Activated T-cell treated with anti-CD3 and anti-CD28 coated beads, Interleukin-2, amount 50 U/mL, for 72 hours (primary cell): ENCODE measurements around the gene TRANK1. TPM values are rescaled to one million over a fixed set of nuclear protein-coding genes. Genes with fewer than 3 reads are reported as not detected.

Experiments used
- ATAC-seq, 2 donors: fragments of 150-1000 bp; cut with Tn5 transposase; replicated peaks in 1 of 2; 2 replicates each; pipeline ENCODE4 v1.10.0; 2021; ENCODE audit warnings: moderate library complexity in 2 of 2, mild to moderate bottlenecking in 1 of 2
- DNase-seq, 2 donors: peaks; one replicate each; pipeline ENCODE4 v3.0.0; 2021 to 2022; ENCODE audit warnings: mixed read lengths in 1 of 2
- H3K27ac Mint-ChIP-seq: one replicate; pipeline ENCODE4 v1.8.0; 2022; ENCODE audit warnings: mild to moderate bottlenecking, moderate library complexity, mixed read lengths
- H3K27me3 Mint-ChIP-seq: one replicate; pipeline ENCODE4 v1.8.0; 2022; ENCODE audit warnings: low read depth, mixed read lengths
- H3K36me3 Mint-ChIP-seq, 2 donors: one replicate each; pipeline ENCODE4 v1.8.0; 2022; ENCODE audit warnings: mixed read lengths in 2 of 2, mild to moderate bottlenecking in 1 of 2; ENCODE audit not compliant: insufficient read depth in 2 of 2
- H3K4me1 Mint-ChIP-seq: one replicate; pipeline ENCODE4 v1.8.0; 2022; ENCODE audit warnings: low read depth, mixed read lengths
- H3K4me3 Mint-ChIP-seq, 2 donors: one replicate each; pipeline ENCODE4 v1.8.0; 2022; ENCODE audit warnings: mild to moderate bottlenecking in 2 of 2, mixed read lengths in 2 of 2, moderate library complexity in 2 of 2
- H3K9me3 Mint-ChIP-seq, 2 donors: one replicate each; pipeline ENCODE4 v1.8.0; 2022; ENCODE audit warnings: mixed read lengths in 2 of 2
- total RNA-seq, 2 donors: library from RNA; stranded (reverse); gene quantifications; one replicate each; pipeline ENCODE4 v1.2.3, GENCODE V29; 2022

TRANK1 gene
- 10 to 100 TPM; 19.1 to 25.8 TPM for total RNA-seq

DNA sequence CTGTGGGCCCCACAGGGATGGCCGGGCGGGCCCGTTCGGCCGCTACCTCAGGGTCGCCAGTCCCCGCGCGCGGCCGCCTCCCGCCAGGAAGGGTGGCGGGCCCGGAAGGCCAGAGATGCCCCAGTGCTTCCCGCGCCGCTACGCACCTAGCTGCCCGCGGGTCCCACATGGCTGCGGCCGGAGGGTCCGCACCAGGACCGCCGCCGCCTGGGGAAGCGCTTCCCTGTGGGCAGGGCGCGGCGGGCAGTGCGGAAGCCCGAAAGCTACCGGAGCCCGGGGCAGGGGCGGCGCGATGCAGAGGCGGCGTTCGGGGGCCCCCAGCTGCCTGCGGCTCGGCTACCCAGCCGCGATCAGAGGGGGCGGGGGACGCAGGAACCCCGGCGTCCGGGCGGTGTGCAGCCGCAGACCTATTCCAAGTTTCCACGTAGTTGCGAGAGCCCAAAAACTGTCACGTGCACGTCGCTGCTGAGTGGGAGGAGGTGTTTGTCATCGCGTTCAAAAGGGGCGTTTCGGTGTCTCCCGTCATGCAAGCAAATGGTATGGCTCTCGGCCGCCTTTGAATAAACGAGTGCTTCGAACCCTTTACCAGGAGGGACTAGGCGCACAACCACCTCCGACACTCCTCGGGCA, at the start of gene TRANK1:
TRANK1 (minus strand) TSS at position 414 of the 630 bp plus-strand sequence; CDS start at position 169, 245 bp downstream.
- Mint-ChIP-seq H3K4me3 (peak within 1 kb of the TSS; percentile 82 to 87), H3K9me3 (peaks cover 2 to 5% of the 10 kb centered on the region in 2 donors), H3K4me1 (peaks cover 8% of the 10 kb centered on the region), H3K27me3 (no peaks in the 10 kb centered on the region), H3K36me3 (peaks cover 8 to 18% of the 10 kb centered on the region in 2 donors), H3K27ac (peak within 1 kb of the TSS; percentile 12)
- ATAC-seq (peak; percentile 85 to 91), DNase-seq (peak; percentile 79 to 83)

DNA sequence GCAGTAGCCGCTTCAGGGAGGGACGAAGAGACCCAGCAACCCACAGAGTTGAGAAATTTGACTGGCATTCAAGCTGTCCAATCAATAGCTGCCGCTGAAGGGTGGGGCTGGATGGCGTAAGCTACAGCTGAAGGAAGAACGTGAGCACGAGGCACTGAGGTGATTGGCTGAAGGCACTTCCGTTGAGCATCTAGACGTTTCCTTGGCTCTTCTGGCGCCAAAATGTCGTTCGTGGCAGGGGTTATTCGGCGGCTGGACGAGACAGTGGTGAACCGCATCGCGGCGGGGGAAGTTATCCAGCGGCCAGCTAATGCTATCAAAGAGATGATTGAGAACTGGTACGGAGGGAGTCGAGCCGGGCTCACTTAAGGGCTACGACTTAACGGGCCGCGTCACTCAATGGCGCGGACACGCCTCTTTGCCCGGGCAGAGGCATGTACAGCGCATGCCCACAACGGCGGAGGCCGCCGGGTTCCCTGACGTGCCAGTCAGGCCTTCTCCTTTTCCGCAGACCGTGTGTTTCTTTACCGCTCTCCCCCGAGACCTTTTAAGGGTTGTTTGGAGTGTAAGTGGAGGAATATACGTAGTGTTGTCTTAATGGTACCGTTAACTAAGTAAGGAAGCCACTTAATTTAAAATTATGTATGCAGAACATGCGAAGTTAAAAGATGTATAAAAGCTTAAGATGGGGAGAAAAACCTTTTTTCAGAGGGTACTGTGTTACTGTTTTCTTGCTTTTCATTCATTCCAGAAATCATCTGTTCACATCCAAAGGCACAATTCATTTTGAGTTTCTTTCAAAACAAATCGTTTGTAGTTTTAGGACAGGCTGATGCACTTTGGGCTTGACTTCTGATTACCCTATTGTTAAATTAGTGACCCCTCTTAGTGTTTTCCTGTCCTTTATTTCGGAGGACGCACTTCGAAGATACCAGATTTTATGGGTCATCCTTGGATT, 48.8 kb upstream of the TRANK1 start, which contains the start of gene MLH1:
MLH1 (plus strand) TSS at position 193 of the 958 bp plus-strand sequence; CDS start at position 223, 30 bp downstream.
- Mint-ChIP-seq H3K4me1 (peaks cover 53% of the 10 kb centered on the region), H3K36me3 (peaks cover 17 to 26% of the 10 kb centered on the region in 2 donors), H3K27me3 (no peaks in the 10 kb centered on the region), H3K27ac (no peak within 1 kb of the TSS), H3K4me3 (no peak within 1 kb of the TSS), H3K9me3 (no peaks in the 10 kb centered on the region)
- DNase-seq, result peak; percentile 93 to 99
- ATAC-seq, result peak; percentile 89 to 91

DNA sequence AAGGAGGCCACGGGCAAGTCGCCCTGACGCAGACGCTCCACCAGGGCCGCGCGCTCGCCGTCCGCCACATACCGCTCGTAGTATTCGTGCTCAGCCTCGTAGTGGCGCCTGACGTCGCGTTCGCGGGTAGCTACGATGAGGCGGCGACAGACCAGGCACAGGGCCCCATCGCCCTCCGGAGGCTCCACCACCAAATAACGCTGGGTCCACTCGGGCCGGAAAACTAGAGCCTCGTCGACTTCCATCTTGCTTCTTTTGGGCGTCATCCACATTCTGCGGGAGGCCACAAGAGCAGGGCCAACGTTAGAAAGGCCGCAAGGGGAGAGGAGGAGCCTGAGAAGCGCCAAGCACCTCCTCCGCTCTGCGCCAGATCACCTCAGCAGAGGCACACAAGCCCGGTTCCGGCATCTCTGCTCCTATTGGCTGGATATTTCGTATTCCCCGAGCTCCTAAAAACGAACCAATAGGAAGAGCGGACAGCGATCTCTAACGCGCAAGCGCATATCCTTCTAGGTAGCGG, 48.0 kb upstream of the TRANK1 start, which contains the start of gene EPM2AIP1:
EPM2AIP1 (minus strand) TSS at position 326 of the 520 bp plus-strand sequence; CDS start at position 272, 54 bp downstream.
- Mint-ChIP-seq H3K9me3 (no peaks in the 10 kb centered on the region), H3K4me1 (peaks cover 60% of the 10 kb centered on the region), H3K27ac (no peak within 1 kb of the TSS), H3K4me3 (no peak within 1 kb of the TSS), H3K36me3 (peaks cover 19 to 27% of the 10 kb centered on the region in 2 donors), H3K27me3 (no peaks in the 10 kb centered on the region)
- ATAC-seq (peak; percentile 88 to 89), DNase-seq (peak in 1 of 2 donors; percentile 97)

DNA sequence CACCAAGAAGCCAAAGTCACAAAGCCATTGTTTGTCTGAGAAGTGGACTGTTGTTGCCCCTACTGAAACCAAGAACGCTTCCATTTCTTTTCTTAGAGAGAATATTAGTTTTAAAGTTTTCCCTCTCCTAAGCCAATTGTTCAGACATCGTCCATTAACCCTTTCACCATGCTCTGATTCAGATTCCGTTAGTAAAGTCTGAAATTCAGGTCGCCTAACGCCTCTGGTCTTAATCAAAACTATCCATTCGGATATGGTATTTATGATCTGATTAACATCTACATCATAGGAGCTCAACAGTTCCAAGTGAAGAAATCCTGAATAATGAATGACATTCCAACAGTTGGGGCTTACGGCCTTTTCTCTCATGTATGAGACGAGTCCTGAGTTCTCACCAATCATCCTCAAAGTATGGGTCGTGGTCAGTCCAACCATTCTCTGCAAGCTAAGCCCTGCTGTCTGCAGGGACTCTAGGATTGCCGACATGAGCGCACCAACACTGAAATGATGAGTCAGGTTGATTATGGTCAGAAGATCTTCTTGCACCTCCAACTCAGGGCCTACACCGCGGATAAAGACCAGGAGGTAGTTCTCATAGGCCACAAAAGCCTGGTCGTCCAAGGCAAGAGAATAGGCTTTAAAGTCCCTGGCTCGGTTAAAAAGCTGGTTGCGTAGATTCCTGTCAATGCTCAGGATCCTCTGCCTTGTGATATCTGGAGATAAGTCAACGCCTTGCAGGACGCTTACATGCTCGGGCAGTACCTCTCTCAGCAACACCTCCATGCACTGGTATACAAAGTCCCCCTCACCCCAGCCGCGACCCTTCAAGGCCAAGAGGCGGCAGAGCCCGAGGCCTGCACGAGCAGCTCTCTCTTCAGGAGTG, 47.3 kb upstream of the TRANK1 start:
- peak; percentile 29 to 40 for DNase-seq
- H3K36me3 Mint-ChIP-seq, result peaks cover 16 to 25% of the 10 kb centered on the region in 2 donors
- no peak overlapping the region for H3K4me3 Mint-ChIP-seq
- no peak overlapping the region for H3K27ac Mint-ChIP-seq
- H3K4me1 Mint-ChIP-seq, result peaks cover 58% of the 10 kb centered on the region
- no peak for ATAC-seq
- H3K27me3 Mint-ChIP-seq, result no peaks in the 10 kb centered on the region
- H3K9me3 Mint-ChIP-seq, result no peaks in the 10 kb centered on the region

DNA sequence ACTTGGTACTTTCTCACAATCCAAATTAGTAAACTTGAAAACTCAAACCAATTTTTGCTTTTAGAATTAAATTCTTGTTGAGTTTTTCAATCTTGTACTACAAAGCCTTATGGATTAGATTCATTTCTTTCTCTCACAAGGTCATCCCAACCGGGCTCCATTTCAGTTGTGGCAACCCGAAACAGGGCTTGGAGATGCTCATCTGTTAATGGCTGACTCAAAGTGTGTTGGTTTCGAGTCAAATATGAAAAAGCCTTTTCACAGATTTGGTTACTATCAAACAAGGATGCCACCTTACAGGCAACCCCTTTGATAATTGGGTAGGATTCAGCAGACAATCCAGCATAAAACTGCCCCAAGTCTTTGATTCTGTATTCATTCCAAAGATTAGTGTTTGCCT, 46.3 kb upstream of the TRANK1 start:
- Mint-ChIP-seq H3K36me3 (peaks cover 12 to 15% of the 10 kb centered on the region in 2 donors), H3K4me1 (peaks cover 47% of the 10 kb centered on the region), H3K27me3 (no peaks in the 10 kb centered on the region), H3K4me3 (no peak overlapping the region), H3K9me3 (no peaks in the 10 kb centered on the region), H3K27ac (no peak overlapping the region)
- ATAC-seq, result no peak
- DNase-seq, result peak; percentile 46 to 50

DNA sequence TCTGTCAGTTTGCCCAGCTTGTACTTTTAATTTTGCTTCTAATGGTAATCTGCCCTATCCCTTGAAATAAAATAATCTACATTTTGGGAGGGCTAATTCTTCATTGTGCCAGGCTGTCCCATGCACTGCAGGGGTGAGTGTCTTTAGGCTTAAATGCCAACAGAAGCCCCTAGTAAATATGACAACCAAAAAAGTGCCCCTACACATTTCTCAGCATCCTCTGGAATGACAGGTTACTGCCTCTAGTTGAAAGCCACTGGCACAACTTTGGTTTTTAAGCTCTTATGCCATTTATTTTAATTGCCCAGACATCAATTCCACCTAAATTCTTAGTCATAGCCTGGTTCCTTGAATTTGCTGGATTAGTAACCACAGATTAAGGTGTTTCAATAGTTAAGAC, 44.7 kb upstream of the TRANK1 start:
- ATAC-seq, result no peak
- Mint-ChIP-seq H3K9me3 (no peaks in the 10 kb centered on the region), H3K27ac (peak overlapping the region; percentile 68), H3K27me3 (no peaks in the 10 kb centered on the region), H3K36me3 (peaks cover 19 to 25% of the 10 kb centered on the region in 2 donors), H3K4me3 (no peak overlapping the region), H3K4me1 (peaks cover 45% of the 10 kb centered on the region)
- no peak for DNase-seq

DNA sequence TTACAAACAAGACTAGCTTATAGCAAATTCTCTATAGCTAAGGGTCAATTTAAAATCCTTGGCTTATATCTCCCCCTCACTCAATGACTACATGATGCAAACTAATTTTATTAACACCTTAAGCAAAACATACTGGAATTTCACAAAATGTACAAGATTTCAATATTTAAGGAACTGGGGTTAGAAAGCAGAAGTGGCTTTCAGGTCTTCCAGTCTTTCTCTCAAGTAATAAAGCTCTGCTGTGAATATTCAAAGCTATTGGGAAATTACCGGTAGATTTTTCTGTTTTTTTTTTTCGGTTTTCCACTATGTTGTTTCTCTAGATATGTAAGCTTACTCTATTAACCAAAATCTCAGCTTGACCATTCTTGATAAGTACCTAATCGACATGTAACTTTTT, 44.2 kb upstream of the TRANK1 start:
- H3K27ac Mint-ChIP-seq, result peak overlapping the region; percentile 68
- H3K4me1 Mint-ChIP-seq, result peaks cover 45% of the 10 kb centered on the region
- no peaks in the 10 kb centered on the region for H3K27me3 Mint-ChIP-seq
- H3K4me3 Mint-ChIP-seq, result no peak overlapping the region
- H3K9me3 Mint-ChIP-seq, result no peaks in the 10 kb centered on the region
- DNase-seq (no peak), ATAC-seq (no peak)
- peaks cover 18 to 31% of the 10 kb centered on the region in 2 donors for H3K36me3 Mint-ChIP-seq

DNA sequence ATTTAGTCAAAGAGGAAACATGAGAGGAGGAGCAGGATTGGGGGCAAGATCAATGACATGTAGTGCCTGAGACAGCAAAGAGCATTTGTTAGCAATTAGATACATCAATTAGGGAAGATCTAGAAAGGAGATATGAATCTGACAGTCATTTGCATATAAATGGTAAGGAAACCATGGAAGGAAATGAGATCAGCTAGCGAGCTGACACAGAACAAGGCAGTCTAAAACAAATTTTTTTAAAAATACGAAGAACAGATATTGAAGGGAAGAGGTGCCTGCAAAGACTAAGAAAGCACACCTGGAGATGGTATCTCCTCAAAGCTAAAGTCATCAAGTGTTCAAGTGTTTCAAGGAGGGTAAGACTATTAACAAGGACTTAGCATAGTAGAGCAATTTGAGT, 43.5 kb upstream of the TRANK1 start:
- ATAC-seq, result no peak
- H3K36me3 Mint-ChIP-seq, result peaks cover 18 to 37% of the 10 kb centered on the region in 2 donors
- H3K9me3 Mint-ChIP-seq, result no peaks in the 10 kb centered on the region
- peak overlapping the region; percentile 71 for H3K27ac Mint-ChIP-seq
- H3K4me3 Mint-ChIP-seq, result peak overlapping the region; percentile 34 to 76
- no peak for DNase-seq
- H3K4me1 Mint-ChIP-seq, result peaks cover 45% of the 10 kb centered on the region
- no peaks in the 10 kb centered on the region for H3K27me3 Mint-ChIP-seq

DNA sequence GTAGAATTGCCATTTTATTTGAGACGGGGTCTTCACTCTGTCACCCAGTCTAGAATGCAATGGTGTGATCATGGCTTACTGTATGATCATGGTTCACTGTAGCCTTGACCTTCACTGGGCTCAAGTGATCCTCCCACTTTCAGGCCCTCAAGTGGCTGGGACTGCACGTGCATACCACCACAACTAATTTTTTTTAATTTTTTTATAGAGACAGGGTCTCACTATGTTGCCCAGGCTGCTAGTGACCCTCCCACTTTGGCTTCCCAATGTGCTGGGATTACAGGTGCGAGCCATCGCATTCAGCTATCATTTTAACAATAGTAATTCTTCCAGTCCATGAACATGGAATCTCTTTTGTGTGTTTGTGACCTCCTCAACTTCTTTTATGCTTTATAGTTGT, 36.2 kb upstream of the TRANK1 start:
- Mint-ChIP-seq H3K9me3 (peaks cover 9 to 11% of the 10 kb centered on the region in 2 donors), H3K4me1 (no peaks in the 10 kb centered on the region), H3K4me3 (no peak overlapping the region), H3K27ac (no peak overlapping the region), H3K36me3 (peaks cover 21 to 56% of the 10 kb centered on the region in 2 donors), H3K27me3 (no peaks in the 10 kb centered on the region)
- ATAC-seq, result no peak
- DNase-seq, result no peak

DNA sequence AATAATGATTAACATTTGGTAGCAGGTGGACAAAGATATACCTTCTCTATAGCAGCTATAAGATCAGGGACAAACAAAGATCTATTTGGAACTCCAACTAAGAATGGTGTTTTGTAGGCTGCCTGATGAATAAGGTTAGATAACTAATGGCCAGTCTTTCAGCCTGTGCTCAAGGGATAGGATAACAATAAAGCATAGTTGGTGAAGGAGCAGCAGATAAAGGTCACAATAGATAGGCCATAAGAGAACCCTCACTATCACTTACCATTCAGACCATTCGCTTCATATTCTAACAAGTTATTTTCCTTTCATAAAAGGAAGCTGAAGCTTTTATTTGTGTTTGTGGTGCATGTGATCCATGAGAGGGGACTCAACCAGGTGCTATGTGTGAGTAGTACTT, 28.3 kb upstream of the TRANK1 start:
- H3K36me3 Mint-ChIP-seq, result peaks cover 0 to 4% of the 10 kb centered on the region in 2 donors
- no peak overlapping the region for H3K27ac Mint-ChIP-seq
- no peak for DNase-seq
- H3K4me3 Mint-ChIP-seq, result no peak overlapping the region
- ATAC-seq, result no peak
- peaks cover 20% of the 10 kb centered on the region for H3K4me1 Mint-ChIP-seq
- H3K27me3 Mint-ChIP-seq, result no peaks in the 10 kb centered on the region
- H3K9me3 Mint-ChIP-seq, result no peaks in the 10 kb centered on the region

DNA sequence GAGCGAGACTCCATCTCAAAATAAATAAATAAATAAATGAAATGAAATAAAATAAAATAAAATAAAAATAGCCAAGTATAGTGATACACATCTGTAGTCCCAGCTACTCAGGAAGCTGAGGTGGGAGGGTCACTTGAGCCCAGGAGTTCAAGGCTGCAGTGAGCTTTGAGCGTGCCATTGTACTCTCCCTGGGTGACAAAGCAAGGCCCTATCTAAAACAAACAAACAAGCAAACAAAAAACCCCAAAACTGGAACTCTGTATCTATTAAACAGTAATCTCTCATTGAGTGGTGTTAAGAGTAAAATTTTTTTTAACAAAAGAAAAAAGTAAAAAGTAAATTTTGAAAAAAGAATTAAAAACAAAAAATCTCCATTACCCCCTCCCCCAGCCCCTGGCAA, 27.3 kb upstream of the TRANK1 start:
- Mint-ChIP-seq H3K4me3 (no peak overlapping the region), H3K36me3 (peaks cover 0 to 3% of the 10 kb centered on the region in 2 donors), H3K4me1 (peaks cover 20% of the 10 kb centered on the region), H3K27ac (no peak overlapping the region), H3K27me3 (no peaks in the 10 kb centered on the region), H3K9me3 (no peaks in the 10 kb centered on the region)
- DNase-seq, result no peak
- ATAC-seq, result no peak
